CD4-positive, alpha-beta T cell (primary cell): Measurements from ENCODE around the gene LGALS4. TPM values are rescaled to one million over a fixed set of nuclear protein-coding genes. Genes with fewer than 3 reads are reported as not detected.
"Not testable (repeated sequence)": the region's sequence is repeated elsewhere in the genome, so short reads cannot be mapped to it uniquely, and the experiment has no call there.

ENCODE experiments used
- ATAC-seq: fragments of 200-7000 bp; cut with Tn5 transposase; one replicate; pipeline ENCODE4 v1.10.0; 2022; ENCODE audit warnings: mild to moderate bottlenecking; ENCODE audit not compliant: poor library complexity
- CTCF ChIA-PET: fragments of 350-600 bp; sonication (Branson Sonifier 250); formaldehyde crosslinking; loops from one replicate; lab custom pipeline; 2021; ENCODE audit warnings: antibody characterized with exemption, inconsistent platforms; lab: Charles Lee
- POLR2A ChIA-PET: fragments of 350-600 bp; sonication (Branson Sonifier 250); formaldehyde crosslinking; loops from one replicate; lab custom pipeline; 2021; ENCODE audit warnings: antibody characterized with exemption, inconsistent platforms; lab: Charles Lee
- DNase-seq, 14 experiments: peaks; one replicate each; pipeline ENCODE4 v3.0.0-alpha.2; 2013 to 2020; ENCODE audit warnings: mixed read lengths in 2 of 14
- H3K27ac ChIP-seq, 2 donors: one replicate each; pipeline versions ENCODE4 v1.5.1 to v1.7.0; 2013; ENCODE audit warnings: low read length in 2 of 2, low read depth in 1 of 2, mild to moderate bottlenecking in 1 of 2
- H3K27me3 ChIP-seq, 2 experiments: 1 replicate in 1 of 2; 2 replicates in 1 of 2; pipeline versions ENCODE4 v1.6.1 to v1.7.0; 2013; ENCODE audit warnings: low read length in 2 of 2, control low read depth in 1 of 2, mild to moderate bottlenecking in 1 of 2, moderate library complexity in 1 of 2; ENCODE audit not compliant: insufficient read depth in 2 of 2, control insufficient read depth in 1 of 2
- H3K36me3 ChIP-seq: one replicate; pipeline ENCODE4 v1.6.1; 2013; ENCODE audit warnings: low read length, control low read depth; ENCODE audit not compliant: insufficient read depth
- H3K4me1 ChIP-seq: one replicate; pipeline ENCODE4 v1.6.1; 2013; ENCODE audit warnings: low read length, control low read depth; ENCODE audit not compliant: insufficient read depth
- H3K4me3 ChIP-seq: one replicate; pipeline ENCODE4 v1.5.1; 2013; ENCODE audit warnings: mild to moderate bottlenecking, low read length, moderate library complexity
- H3K9me3 ChIP-seq, 2 experiments: 1 replicate in 1 of 2; 2 replicates in 1 of 2; pipeline versions ENCODE4 v1.6.1 to v1.7.0; 2013; ENCODE audit warnings: low read length in 2 of 2, mild to moderate bottlenecking in 2 of 2, control low read depth in 1 of 2, moderate library complexity in 1 of 2; ENCODE audit not compliant: control insufficient read depth in 1 of 2, insufficient read depth in 1 of 2
- H3K27ac Mint-ChIP-seq: one replicate; pipeline ENCODE4 v1.8.0; 2020; ENCODE audit warnings: mixed read lengths
- H3K27me3 Mint-ChIP-seq: one replicate; pipeline ENCODE4 v1.8.0; 2021; ENCODE audit warnings: mixed read lengths
- H3K36me3 Mint-ChIP-seq: one replicate; pipeline ENCODE4 v1.8.0; 2021; ENCODE audit warnings: low read depth, mixed read lengths
- H3K4me1 Mint-ChIP-seq: one replicate; pipeline ENCODE4 v1.8.0; 2021; ENCODE audit warnings: low read depth, mixed read lengths
- H3K4me3 Mint-ChIP-seq: one replicate; pipeline ENCODE4 v1.8.0; 2020; ENCODE audit warnings: mild to moderate bottlenecking, mixed read lengths
- H3K9me3 Mint-ChIP-seq: one replicate; pipeline ENCODE4 v1.8.0; 2020; ENCODE audit warnings: mixed read lengths
- CTCF ChIP-seq: fragments of 200-600 bp; IDR thresholded peaks from one replicate; pipeline ENCODE4 v1.8.0; 2022; ENCODE audit warnings: antibody characterized with exemption, mild to moderate bottlenecking
- intact Hi-C, 2 experiments: fragments of 100-400 bp; cut with DNase I in 1 of 2; cut with micrococcal nuclease in 1 of 2; formaldehyde crosslinking; loops; one replicate each; pipeline versions ENCODE4 v1.15.1 to v1.9.0; 2023 to 2025; cut with DNase I, micrococcal nuclease
- total RNA-seq, 174 experiments: library from RNA in 2 of 174; stranded (reverse) in 2 of 174; gene quantifications; one replicate each; pipeline ENCODE4 v1.2.3 and lab custom pipeline; 2021 to 2026

The LGALS4 gene
- total RNA-seq, 2 experiments from 2014 or later: 2.3 to 3.1 TPM

- no peaks in the 10 kb centered on the region for H3K27me3 Mint-ChIP-seq
- H3K27ac ChIP-seq: no peak overlapping the region
- H3K9me3 Mint-ChIP-seq: no peaks in the 10 kb centered on the region
- ChIA-PET CTCF (no interaction called here), POLR2A (no interaction called here)
- H3K27me3 ChIP-seq: no peaks in the 10 kb centered on the region
- peaks cover 7% of the 10 kb centered on the region for H3K4me1 Mint-ChIP-seq
- no peak overlapping the region for H3K27ac Mint-ChIP-seq
- no peaks in the 10 kb centered on the region for H3K9me3 ChIP-seq
- no peak for TF ChIP-seq CTCF
- H3K36me3 ChIP-seq: peaks cover 45% of the 10 kb centered on the region
- no peak for DNase-seq
- peaks cover 41% of the 10 kb centered on the region for H3K36me3 Mint-ChIP-seq
- H3K4me3 Mint-ChIP-seq: no peak overlapping the region
- H3K4me1 ChIP-seq: no peaks in the 10 kb centered on the region
- no peak overlapping the region for H3K4me3 ChIP-seq
- intact Hi-C loops: no loop called here
- no peak for ATAC-seq
These were observed 4.3 kb upstream of the LGALS4 start for GRCh38 chr19:38817081-38817480.

GRCh38 chr19:38816131-38816750, 3.5 kb upstream of the LGALS4 start:
- ChIA-PET CTCF (no interaction called here), POLR2A (no interaction called here)
- intact Hi-C loops: no loop called here
- Mint-ChIP-seq H3K36me3 (peaks cover 41% of the 10 kb centered on the region), H3K27me3 (no peaks in the 10 kb centered on the region), H3K27ac (no peak overlapping the region), H3K4me1 (peaks cover 7% of the 10 kb centered on the region), H3K4me3 (no peak overlapping the region), H3K9me3 (no peaks in the 10 kb centered on the region)
- no peak for TF ChIP-seq CTCF
- ATAC-seq (no peak), DNase-seq (no peak)
- no peaks in the 10 kb centered on the region for H3K4me1 ChIP-seq
- peaks cover 45% of the 10 kb centered on the region for H3K36me3 ChIP-seq
- no peak overlapping the region for H3K27ac ChIP-seq
- no peaks in the 10 kb centered on the region for H3K27me3 ChIP-seq
- H3K9me3 ChIP-seq: no peaks in the 10 kb centered on the region
- no peak overlapping the region for H3K4me3 ChIP-seq

- Histone ChIP-seq H3K9me3 (no peaks in the 10 kb centered on the region), H3K36me3 (peaks cover 44% of the 10 kb centered on the region), H3K4me3 (no peak overlapping the region), H3K4me1 (no peaks in the 10 kb centered on the region), H3K27ac (no peak overlapping the region), H3K27me3 (no peaks in the 10 kb centered on the region)
- intact Hi-C loops: no loop called here
- TF ChIP-seq CTCF: no peak
- Mint-ChIP-seq H3K27me3 (no peaks in the 10 kb centered on the region), H3K27ac (no peak overlapping the region), H3K9me3 (no peaks in the 10 kb centered on the region), H3K36me3 (peaks cover 32% of the 10 kb centered on the region), H3K4me1 (peaks cover under 1% of the 10 kb centered on the region), H3K4me3 (no peak overlapping the region)
- ChIA-PET POLR2A (interaction anchor here (1.3 kb wide), 1 partner anchor 34 kb away, joined by 3 read pairs; the partner anchor contains the start of gene HNRNPL), CTCF (no interaction called here)
- DNase-seq (no peak), ATAC-seq (no peak)
These were observed 2.6 kb upstream of the LGALS4 start for GRCh38 chr19:38815059-38816001.

- H3K27me3 ChIP-seq, ATAC-seq, H3K27ac ChIP-seq, H3K9me3 Mint-ChIP-seq, H3K27ac Mint-ChIP-seq, H3K4me1 ChIP-seq, DNase-seq, H3K4me3 Mint-ChIP-seq, H3K4me3 ChIP-seq, H3K9me3 ChIP-seq, intact Hi-C loops, H3K4me1 Mint-ChIP-seq, H3K27me3 Mint-ChIP-seq: not testable (repeated sequence)
- ChIA-PET POLR2A (interaction anchor here (1.3 kb wide), 1 partner anchor 36 kb away, joined by 3 read pairs; the partner anchor contains the start of gene HNRNPL), CTCF (interaction anchor here (0.9 kb wide), 1 partner anchor 44 kb away, joined by 3 read pairs; no protein-coding TSS in a partner anchor)
- peaks cover 37% of the 10 kb centered on the region for H3K36me3 ChIP-seq
- peaks cover 24% of the 10 kb centered on the region for H3K36me3 Mint-ChIP-seq
These were observed 1.2 kb upstream of the LGALS4 start for GRCh38 chr19:38813932-38814331.
